Heart right ventricle (tissue), 16 donors: ENCODE measurements around the gene ADAMTS10. TPM values are rescaled to one million over a fixed set of nuclear protein-coding genes. Genes with fewer than 3 reads are reported as not detected.

Experiments used
- ATAC-seq, 8 donors: fragments of 200-7000 bp; cut with Tn5 transposase; one replicate each; pipeline ENCODE4 v1.9.1; 2020; ENCODE audit warnings: mild to moderate bottlenecking in 8 of 8, moderate library complexity in 8 of 8, moderate number of reproducible peaks in 1 of 8
- DNase-seq, 2 donors: peaks; one replicate each; pipeline ENCODE4 v3.0.0-alpha.2; 2020
- H3K27ac ChIP-seq, 10 donors: fragments of 200-600 bp; sonication (generic) in 2 of 10; one replicate each; pipeline versions ENCODE4 v1.5.0 to v1.8.0; 2020 to 2022; ENCODE audit warnings: mild to moderate bottlenecking in 3 of 10
- H3K27me3 ChIP-seq, 7 donors: fragments of 200-600 bp; one replicate each; pipeline ENCODE4 v1.8.0; 2021 to 2022; ENCODE audit warnings: mild to moderate bottlenecking in 2 of 7
- H3K36me3 ChIP-seq, 9 donors: fragments of 200-600 bp; sonication (generic) in 1 of 9; one replicate each; pipeline versions ENCODE4 v1.5.0 to v1.8.0; 2020 to 2022; ENCODE audit warnings: mild to moderate bottlenecking in 2 of 9
- H3K4me1 ChIP-seq, 9 donors: fragments of 200-600 bp; sonication (generic) in 1 of 9; one replicate each; pipeline versions ENCODE4 v1.5.0 to v1.8.0; 2020 to 2022; ENCODE audit warnings: mild to moderate bottlenecking in 4 of 9
- H3K4me3 ChIP-seq, 10 donors: fragments of 200-600 bp; sonication (generic) in 2 of 10; one replicate each; pipeline versions ENCODE4 v1.5.0 to v1.8.0; 2020 to 2022; ENCODE audit warnings: mild to moderate bottlenecking in 7 of 10, moderate library complexity in 2 of 10
- H3K9me3 ChIP-seq, 11 donors: fragments of 200-600 bp in 10 of 11; sonication (generic) in 2 of 11; one replicate each; pipeline versions ENCODE4 v1.5.0 to v1.8.0; 2013 to 2022; ENCODE audit warnings: mild to moderate bottlenecking in 2 of 11, control low read depth in 1 of 11, moderate library complexity in 1 of 11
- CTCF ChIP-seq, 9 donors: fragments of 200-600 bp; sonication (generic) in 2 of 9; IDR thresholded peaks; one replicate each; pipeline versions ENCODE4 v1.5.0 to v1.8.0; 2021 to 2022; ENCODE audit warnings: antibody characterized with exemption in 9 of 9, mild to moderate bottlenecking in 5 of 9, moderate library complexity in 1 of 9
- WGBS, 2 donors: extraction: QIAGEN DNeasy Blood & Tissue Kit; methylation state at CpG; one replicate each; pipeline ENCODE4 v1.1.7; 2013; ENCODE audit warnings: inconsistent platforms in 1 of 2; 5-methylcytosine and 5-hydroxymethylcytosine counted together
- intact Hi-C, 10 donors: fragments of 100-400 bp; cut with DNase I; formaldehyde crosslinking; loops; one replicate each; pipeline versions ENCODE4 v1.11.1 to v1.14.2; 2022
- polyA plus RNA-seq, 2 donors: library from polyadenylated mRNA; stranded (reverse); fragments of 200-250 nt; gene quantifications; one replicate each; pipeline ENCODE4 v1.2.3, GENCODE V29; 2013
- total RNA-seq, 10 donors: library from RNA; stranded (reverse); fragmentation: NEBNext Ultra II Directional in 3 of 10; extraction: Animal tissue kit (Norgen Biotek cat#: 25700) in 3 of 10; gene quantifications; one replicate each; pipeline versions ENCODE4 v1.2.1 to v1.2.4, GENCODE V29; 2021 to 2023
- donor health status: Arrhythmogenic right ventricular cardiomyopathy.
- donor health status: ischemic (EF 13 %, LVEDD 7.1; RV severe dilation, severe dysfunction).
- donor health status: healthy with polysubstance abuse.
- donor health status: DM: no; HTN: yes; CAD: no.
- donor health status: DM: no; HTN: no; CAD: no.
- donor health status: ischemic (EF 25% LVEDD 6.9; RV normal size, moderate dysfunction).
- donor health status: ischemic (EF 25% LVEDD 5.7; RV mildly dilated, moderate dysfunction).
- donor health status: healthy.
- donor health status: DM: yes; HTN: yes; CAD: no.
- donor health status: Ischemic cardiomyopathy.
- donor health status: ischemic (EF 35%, LVEDD 5.7; RV mildly dilated, moderate dysfunction).
- donor health status: nonischemic (EF 11% LVEDD 7.7; RV severe dilation, severe dysfunction).
- donor health status: DM: yes; HTN: yes; CAD: no.
- donor health status: PGD.
- donor health status: ischemic (EF 29% LVEDD 5.4; RV normal size, mild dysfunction).
- donor health status: nonischemic (EF 23%, LVEDD 6.1; RV moderate dilation, normal function).

Gene ADAMTS10
- total and polyA plus RNA-seq, 12 donors = 2.7 to 34.5 (median 8.4) TPM

- Histone ChIP-seq H3K27ac (peak overlapping the region in 1 of 10 donors; percentile 21), H3K4me3 (no peak overlapping the region), H3K9me3 (peaks cover 0 to 16% (median 7%) of the 10 kb centered on the region in 11 donors), H3K36me3 (peaks cover 0 to 33% (median 12%) of the 10 kb centered on the region in 9 donors), H3K4me1 (peaks cover 0 to 41% (median 15%) of the 10 kb centered on the region in 9 donors), H3K27me3 (peaks cover 0 to 22% (median 0%) of the 10 kb centered on the region in 7 donors)
- 70 to 71% methylated on average over 4 of the region's 4 CpGs for WGBS, 2 donors
- DNase-seq = peak; percentile 50 to 55
- ATAC-seq = peak in 5 of 8 donors; percentile 8 to 46 (median 14)
- no peak for TF ChIP-seq CTCF (IDR thresholded peaks at IDR 0.05)
- intact Hi-C loops = no loop called here
These were observed 3.1 kb downstream of the ADAMTS10 start for GRCh38 chr19:8607386-8607785.

- no peak overlapping the region for H3K4me3 ChIP-seq
- peaks cover 0 to 16% (median 7%) of the 10 kb centered on the region in 11 donors for H3K9me3 ChIP-seq
- peaks cover 0 to 52% (median 12%) of the 10 kb centered on the region in 9 donors for H3K36me3 ChIP-seq
- ATAC-seq (no peak), DNase-seq (no peak)
- intact Hi-C loops = no loop called here
- peaks cover 0 to 16% (median 0%) of the 10 kb centered on the region in 7 donors for H3K27me3 ChIP-seq
- WGBS, 2 donors = 97% methylated on average over 17 of the region's 17 CpGs
- no peak for TF ChIP-seq CTCF (IDR thresholded peaks at IDR 0.05)
- H3K4me1 ChIP-seq = peaks cover 0 to 31% (median 10%) of the 10 kb centered on the region in 9 donors
- no peak overlapping the region for H3K27ac ChIP-seq
These were observed 5.0 kb downstream of the ADAMTS10 start for GRCh38 chr19:8605514-8605913.

GRCh38 chr19:8601796-8602195 lies 8.7 kb downstream of the ADAMTS10 start:
- H3K36me3 ChIP-seq = peaks cover 0 to 83% (median 12%) of the 10 kb centered on the region in 9 donors
- TF ChIP-seq CTCF (IDR thresholded peaks at IDR 0.05) = no peak

GRCh38 chr19:8600816-8601215 lies 9.7 kb downstream of the ADAMTS10 start:
- 96 to 97% methylated on average over 16 of the region's 16 CpGs for WGBS, 2 donors
- H3K36me3 ChIP-seq = peaks cover 0 to 93% (median 12%) of the 10 kb centered on the region in 9 donors
- TF ChIP-seq CTCF (IDR thresholded peaks at IDR 0.05) = no peak

More at GRCh38 chr19:8601796-8602195, 8.7 kb downstream of the ADAMTS10 start:
- no peak for ATAC-seq
- WGBS, 2 donors = 96 to 98% methylated on average over 5 of the region's 5 CpGs
- no peaks in the 10 kb centered on the region for H3K27me3 ChIP-seq
- no peak overlapping the region for H3K4me3 ChIP-seq
- DNase-seq = no peak
- no peak overlapping the region for H3K27ac ChIP-seq
- intact Hi-C loops = no loop called here
- H3K4me1 ChIP-seq = peaks cover 0 to 1% (median 0%) of the 10 kb centered on the region in 9 donors
- peaks cover 0 to 16% (median 7%) of the 10 kb centered on the region in 11 donors for H3K9me3 ChIP-seq

More at GRCh38 chr19:8600816-8601215, 9.7 kb downstream of the ADAMTS10 start:
- Histone ChIP-seq H3K27me3 (no peaks in the 10 kb centered on the region), H3K27ac (no peak overlapping the region), H3K4me3 (no peak overlapping the region), H3K9me3 (peaks cover 0 to 15% (median 7%) of the 10 kb centered on the region in 11 donors), H3K4me1 (no peaks in the 10 kb centered on the region)
- intact Hi-C loops = no loop called here
- DNase-seq (no peak), ATAC-seq (no peak)
